DOHH2 (cell line): Measurements from ENCODE around the gene PAM.

Experiments used
- EZH2phosphoT487 ChIP-seq: fragments of 200-600 bp; sonication (generic); IDR thresholded peaks from 2 replicates; pipeline ENCODE4 v1.6.1; 2017; ENCODE audit warnings: borderline replicate concordance, mild to moderate bottlenecking, antibody characterized with exemption, low read length, moderate library complexity, mixed read lengths
- TF ChIP-seq, protein P1 (sequence below): fragments of 200-600 bp; sonication (generic); IDR thresholded peaks from one replicate; pipeline ENCODE4 v1.5.1; 2014; ENCODE audit warnings: antibody characterized with exemption, mild to moderate bottlenecking, low read depth, low read length; ENCODE audit not compliant: poor library complexity, severe bottlenecking

DNA sequence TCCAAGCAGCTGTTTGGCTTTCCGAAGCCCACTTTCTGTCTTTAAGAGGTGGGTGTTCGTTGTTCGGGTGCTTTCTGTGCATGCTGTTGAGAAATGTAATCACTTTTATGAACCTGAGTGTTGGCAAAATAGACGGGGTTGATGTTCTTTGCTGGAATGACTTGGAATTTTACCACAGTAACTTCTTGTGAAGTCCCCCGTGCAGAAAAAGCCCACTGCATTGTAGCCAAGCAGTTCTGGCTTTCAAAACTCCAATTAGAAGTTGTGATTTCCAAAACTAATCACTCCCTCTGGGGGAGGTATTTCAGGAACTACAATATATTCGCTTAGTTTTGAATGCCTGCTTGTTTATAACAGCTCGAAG is 111.1 kb downstream of the PAM start:
- TF ChIP-seq, protein P1, sequence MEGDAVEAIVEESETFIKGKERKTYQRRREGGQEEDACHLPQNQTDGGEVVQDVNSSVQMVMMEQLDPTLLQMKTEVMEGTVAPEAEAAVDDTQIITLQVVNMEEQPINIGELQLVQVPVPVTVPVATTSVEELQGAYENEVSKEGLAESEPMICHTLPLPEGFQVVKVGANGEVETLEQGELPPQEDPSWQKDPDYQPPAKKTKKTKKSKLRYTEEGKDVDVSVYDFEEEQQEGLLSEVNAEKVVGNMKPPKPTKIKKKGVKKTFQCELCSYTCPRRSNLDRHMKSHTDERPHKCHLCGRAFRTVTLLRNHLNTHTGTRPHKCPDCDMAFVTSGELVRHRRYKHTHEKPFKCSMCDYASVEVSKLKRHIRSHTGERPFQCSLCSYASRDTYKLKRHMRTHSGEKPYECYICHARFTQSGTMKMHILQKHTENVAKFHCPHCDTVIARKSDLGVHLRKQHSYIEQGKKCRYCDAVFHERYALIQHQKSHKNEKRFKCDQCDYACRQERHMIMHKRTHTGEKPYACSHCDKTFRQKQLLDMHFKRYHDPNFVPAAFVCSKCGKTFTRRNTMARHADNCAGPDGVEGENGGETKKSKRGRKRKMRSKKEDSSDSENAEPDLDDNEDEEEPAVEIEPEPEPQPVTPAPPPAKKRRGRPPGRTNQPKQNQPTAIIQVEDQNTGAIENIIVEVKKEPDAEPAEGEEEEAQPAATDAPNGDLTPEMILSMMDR = no peak
- TF ChIP-seq EZH2phosphoT487 = no peak
